WTC11 (cell line): Measurements from ENCODE around the gene TCL1B.

Source experiments
- KAT7 ChIP-seq: sonication (generic); formaldehyde crosslinking; IDR thresholded peaks from 2 replicates; pipeline ENCODE4 v1.8.1; 2023; ENCODE audit warnings: missing genetic modification reagents, mild to moderate bottlenecking, borderline replicate concordance
- NR3C1 ChIP-seq: sonication (generic); formaldehyde crosslinking; conservative IDR thresholded peaks from 2 replicates; pipeline ENCODE4 v1.8.1; 2023; ENCODE audit warnings: low read depth, mild to moderate bottlenecking, missing genetic modification reagents
- RELA ChIP-seq: sonication (generic); formaldehyde crosslinking; IDR thresholded peaks from 2 replicates; pipeline ENCODE4 v1.8.1; 2022; ENCODE audit warnings: missing genetic modification reagents, mild to moderate bottlenecking, borderline replicate concordance
- SOX15 ChIP-seq: fragments of 250-450 bp; sonication (Bioruptor Pico); IDR thresholded peaks from 2 replicates; pipeline ENCODE4 v1.9.0; 2021; ENCODE audit warnings: mild to moderate bottlenecking
- SP1 ChIP-seq: sonication (generic); formaldehyde crosslinking; conservative IDR thresholded peaks from 2 replicates; pipeline ENCODE4 v1.8.1; 2022; ENCODE audit warnings: missing genetic modification reagents
- TP53 ChIP-seq: sonication (generic); formaldehyde crosslinking; IDR thresholded peaks from 2 replicates; pipeline ENCODE4 v1.8.1; 2023; ENCODE audit warnings: mild to moderate bottlenecking, missing genetic modification reagents
- TF ChIP-seq, protein P1 (sequence below): fragments of 200-600 bp; IDR thresholded peaks from 2 replicates; pipeline ENCODE4 v1.8.0; 2022; ENCODE audit warnings: antibody characterized with exemption
- TF ChIP-seq, protein P2 (sequence below): sonication (generic); formaldehyde crosslinking; IDR thresholded peaks from 2 replicates; pipeline ENCODE4 v1.8.1; 2022; ENCODE audit warnings: low read depth, mild to moderate bottlenecking, moderate library complexity, missing genetic modification reagents, borderline replicate concordance
- TF ChIP-seq, protein P3 (sequence below): sonication (generic); formaldehyde crosslinking; IDR thresholded peaks from 2 replicates; pipeline ENCODE4 v1.8.1; 2022; ENCODE audit warnings: missing genetic modification reagents, borderline replicate concordance

DNA sequence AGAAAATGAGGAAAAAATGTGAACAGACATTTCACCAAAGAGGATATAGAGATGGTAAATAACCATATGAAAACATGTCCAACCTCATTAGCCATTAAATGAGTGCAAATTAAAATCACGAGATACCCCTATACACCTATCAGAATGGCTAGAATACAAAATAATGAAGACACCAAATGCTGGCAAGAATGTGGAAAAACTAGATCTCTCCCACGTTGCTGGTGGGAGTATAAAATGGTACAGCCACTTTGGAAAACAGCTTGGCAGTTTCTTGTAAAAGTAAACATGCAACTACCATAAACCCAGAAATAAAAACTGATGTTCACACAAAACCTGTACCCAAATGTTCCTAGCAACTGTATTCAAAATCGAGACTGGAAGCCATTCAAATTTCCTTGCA, 38.3 kb upstream of the TCL1B start:
- TF ChIP-seq, protein P1, sequence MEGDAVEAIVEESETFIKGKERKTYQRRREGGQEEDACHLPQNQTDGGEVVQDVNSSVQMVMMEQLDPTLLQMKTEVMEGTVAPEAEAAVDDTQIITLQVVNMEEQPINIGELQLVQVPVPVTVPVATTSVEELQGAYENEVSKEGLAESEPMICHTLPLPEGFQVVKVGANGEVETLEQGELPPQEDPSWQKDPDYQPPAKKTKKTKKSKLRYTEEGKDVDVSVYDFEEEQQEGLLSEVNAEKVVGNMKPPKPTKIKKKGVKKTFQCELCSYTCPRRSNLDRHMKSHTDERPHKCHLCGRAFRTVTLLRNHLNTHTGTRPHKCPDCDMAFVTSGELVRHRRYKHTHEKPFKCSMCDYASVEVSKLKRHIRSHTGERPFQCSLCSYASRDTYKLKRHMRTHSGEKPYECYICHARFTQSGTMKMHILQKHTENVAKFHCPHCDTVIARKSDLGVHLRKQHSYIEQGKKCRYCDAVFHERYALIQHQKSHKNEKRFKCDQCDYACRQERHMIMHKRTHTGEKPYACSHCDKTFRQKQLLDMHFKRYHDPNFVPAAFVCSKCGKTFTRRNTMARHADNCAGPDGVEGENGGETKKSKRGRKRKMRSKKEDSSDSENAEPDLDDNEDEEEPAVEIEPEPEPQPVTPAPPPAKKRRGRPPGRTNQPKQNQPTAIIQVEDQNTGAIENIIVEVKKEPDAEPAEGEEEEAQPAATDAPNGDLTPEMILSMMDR, result no peak
- no peak for TF ChIP-seq SOX15 (CRISPR knock-in tag)
- TF ChIP-seq, protein P2, sequence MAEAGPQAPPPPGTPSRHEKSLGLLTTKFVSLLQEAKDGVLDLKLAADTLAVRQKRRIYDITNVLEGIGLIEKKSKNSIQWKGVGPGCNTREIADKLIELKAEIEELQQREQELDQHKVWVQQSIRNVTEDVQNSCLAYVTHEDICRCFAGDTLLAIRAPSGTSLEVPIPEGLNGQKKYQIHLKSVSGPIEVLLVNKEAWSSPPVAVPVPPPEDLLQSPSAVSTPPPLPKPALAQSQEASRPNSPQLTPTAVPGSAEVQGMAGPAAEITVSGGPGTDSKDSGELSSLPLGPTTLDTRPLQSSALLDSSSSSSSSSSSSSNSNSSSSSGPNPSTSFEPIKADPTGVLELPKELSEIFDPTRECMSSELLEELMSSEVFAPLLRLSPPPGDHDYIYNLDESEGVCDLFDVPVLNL (CRISPR knock-in tag), result no peak
- TF ChIP-seq NR3C1 (CRISPR knock-in tag), result no peak
- TF ChIP-seq RELA (CRISPR knock-in tag), result no peak
- no peak for TF ChIP-seq TP53 (CRISPR knock-in tag)
- TF ChIP-seq, protein P3, sequence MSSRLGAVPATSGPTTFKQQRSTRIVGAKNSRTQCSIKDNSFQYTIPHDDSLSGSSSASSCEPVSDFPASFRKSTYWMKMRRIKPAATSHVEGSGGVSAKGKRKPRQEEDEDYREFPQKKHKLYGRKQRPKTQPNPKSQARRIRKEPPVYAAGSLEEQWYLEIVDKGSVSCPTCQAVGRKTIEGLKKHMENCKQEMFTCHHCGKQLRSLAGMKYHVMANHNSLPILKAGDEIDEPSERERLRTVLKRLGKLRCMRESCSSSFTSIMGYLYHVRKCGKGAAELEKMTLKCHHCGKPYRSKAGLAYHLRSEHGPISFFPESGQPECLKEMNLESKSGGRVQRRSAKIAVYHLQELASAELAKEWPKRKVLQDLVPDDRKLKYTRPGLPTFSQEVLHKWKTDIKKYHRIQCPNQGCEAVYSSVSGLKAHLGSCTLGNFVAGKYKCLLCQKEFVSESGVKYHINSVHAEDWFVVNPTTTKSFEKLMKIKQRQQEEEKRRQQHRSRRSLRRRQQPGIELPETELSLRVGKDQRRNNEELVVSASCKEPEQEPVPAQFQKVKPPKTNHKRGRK (CRISPR knock-in tag), result no peak
- TF ChIP-seq SP1 (CRISPR knock-in tag), result no peak
- no peak for TF ChIP-seq KAT7 (CRISPR knock-in tag)
